Measurements from ENCODE around the gene TMEM178B. TPM values are rescaled to one million over a fixed set of nuclear protein-coding genes. Genes with fewer than 3 reads are reported as not detected.

The TMEM178B gene
- total and polyA plus RNA-seq, 12 donors, result 0.24 to 4.9 (median 2.1) TPM

DNA sequence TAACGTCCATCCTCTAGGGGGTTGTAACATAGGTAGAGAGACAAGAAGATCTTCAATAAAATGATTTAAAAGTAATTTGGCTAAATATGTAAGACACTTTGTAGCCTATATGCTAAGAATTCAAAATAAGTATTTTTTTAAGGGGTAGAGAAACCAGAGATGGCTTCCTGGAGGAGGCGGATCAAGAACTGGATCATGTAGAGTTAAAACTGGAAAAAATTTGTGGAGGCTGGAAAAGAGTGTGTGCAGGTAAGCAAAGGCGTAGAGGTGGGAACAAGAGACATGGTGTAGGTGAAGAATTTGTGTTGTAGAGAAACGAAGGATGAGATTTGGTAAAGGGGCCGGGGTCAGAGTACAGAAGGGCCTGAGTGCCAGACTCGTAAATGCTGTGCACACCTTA, 172.6 kb downstream of the TMEM178B start:
- intact Hi-C loops (cut with DNase I), result no loop called here
- no peak for DNase-seq
- no peaks in the 10 kb centered on the region for H3K36me3 ChIP-seq (replicated peaks in 1 of 2)
- WGBS, 4 donors, result 75 to 87% (median 82%) methylated on average over 6 of the region's 6 CpGs
- H3K27me3 ChIP-seq, result no peaks in the 10 kb centered on the region
- no peak overlapping the region for H3K27ac ChIP-seq
- H3K4me3 ChIP-seq, result no peak overlapping the region
- TF ChIP-seq POLR2A (IDR thresholded peaks at IDR 0.05), result no peak
- TF ChIP-seq, protein P1, sequence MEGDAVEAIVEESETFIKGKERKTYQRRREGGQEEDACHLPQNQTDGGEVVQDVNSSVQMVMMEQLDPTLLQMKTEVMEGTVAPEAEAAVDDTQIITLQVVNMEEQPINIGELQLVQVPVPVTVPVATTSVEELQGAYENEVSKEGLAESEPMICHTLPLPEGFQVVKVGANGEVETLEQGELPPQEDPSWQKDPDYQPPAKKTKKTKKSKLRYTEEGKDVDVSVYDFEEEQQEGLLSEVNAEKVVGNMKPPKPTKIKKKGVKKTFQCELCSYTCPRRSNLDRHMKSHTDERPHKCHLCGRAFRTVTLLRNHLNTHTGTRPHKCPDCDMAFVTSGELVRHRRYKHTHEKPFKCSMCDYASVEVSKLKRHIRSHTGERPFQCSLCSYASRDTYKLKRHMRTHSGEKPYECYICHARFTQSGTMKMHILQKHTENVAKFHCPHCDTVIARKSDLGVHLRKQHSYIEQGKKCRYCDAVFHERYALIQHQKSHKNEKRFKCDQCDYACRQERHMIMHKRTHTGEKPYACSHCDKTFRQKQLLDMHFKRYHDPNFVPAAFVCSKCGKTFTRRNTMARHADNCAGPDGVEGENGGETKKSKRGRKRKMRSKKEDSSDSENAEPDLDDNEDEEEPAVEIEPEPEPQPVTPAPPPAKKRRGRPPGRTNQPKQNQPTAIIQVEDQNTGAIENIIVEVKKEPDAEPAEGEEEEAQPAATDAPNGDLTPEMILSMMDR (IDR thresholded peaks at IDR 0.05), result no peak
- H3K4me1 ChIP-seq (replicated peaks in 1 of 2), result no peaks in the 10 kb centered on the region
- H3K9me3 ChIP-seq (replicated peaks in 1 of 3), result no peaks in the 10 kb centered on the region

DNA sequence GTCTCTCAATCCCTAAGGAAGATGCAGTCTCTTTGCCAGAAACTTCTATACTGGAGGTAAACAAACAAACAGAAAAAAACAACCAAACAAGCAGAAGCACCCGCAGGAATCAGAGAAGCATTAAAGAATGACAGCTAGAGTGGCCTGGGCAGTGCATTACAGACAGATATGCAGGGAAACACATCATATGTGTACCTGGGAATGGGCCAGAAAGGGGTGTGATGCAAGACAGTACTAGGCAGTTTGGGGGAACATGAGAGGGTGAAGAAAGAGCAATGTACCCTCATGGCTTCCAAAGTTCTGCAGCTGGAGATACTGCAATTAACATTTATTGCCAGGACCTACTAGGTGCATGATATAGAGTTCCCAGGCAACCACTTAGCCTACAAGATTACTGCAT, 177.3 kb downstream of the TMEM178B start:
- H3K4me3 ChIP-seq, result no peak overlapping the region
- intact Hi-C loops (cut with DNase I), result no loop called here
- TF ChIP-seq POLR2A (IDR thresholded peaks at IDR 0.05), result no peak
- TF ChIP-seq, protein P1 (IDR thresholded peaks at IDR 0.05), result no peak
- no peaks in the 10 kb centered on the region for H3K9me3 ChIP-seq (replicated peaks in 1 of 3)
- H3K4me1 ChIP-seq (replicated peaks in 1 of 2), result no peaks in the 10 kb centered on the region
- 53 to 79% (median 66%) methylated on average over 1 of the region's 1 CpG for WGBS, 4 donors
- no peaks in the 10 kb centered on the region for H3K27me3 ChIP-seq
- no peaks in the 10 kb centered on the region for H3K36me3 ChIP-seq (replicated peaks in 1 of 2)
- DNase-seq, result no peak
- no peak overlapping the region for H3K27ac ChIP-seq

DNA sequence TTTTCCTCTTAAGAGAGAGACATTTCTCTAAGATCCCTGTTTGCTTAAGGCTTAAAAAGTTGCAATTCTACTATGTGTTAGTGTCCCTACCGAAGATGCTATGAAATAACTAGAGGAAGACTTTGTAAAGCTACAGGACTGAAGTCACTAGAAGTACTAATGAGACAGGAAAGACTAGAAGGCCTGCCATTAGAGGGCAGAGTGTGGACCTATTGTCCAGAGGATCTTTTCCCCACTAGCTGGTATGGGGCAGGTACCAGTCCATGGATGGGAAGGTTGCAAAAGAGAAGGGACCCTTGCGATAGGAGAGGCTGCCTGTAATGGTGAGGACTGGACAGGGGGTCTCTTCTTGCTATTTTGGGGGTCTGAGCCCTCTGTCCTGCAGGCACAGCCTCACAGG, 178.1 kb downstream of the TMEM178B start:
- 50 to 78% (median 71%) methylated on average over 2 of the region's 2 CpGs for WGBS, 4 donors
- H3K27me3 ChIP-seq, result no peaks in the 10 kb centered on the region
- intact Hi-C loops (cut with DNase I), result no loop called here
- no peaks in the 10 kb centered on the region for H3K9me3 ChIP-seq (replicated peaks in 1 of 3)
- TF ChIP-seq POLR2A (IDR thresholded peaks at IDR 0.05), result no peak
- TF ChIP-seq, protein P1 (IDR thresholded peaks at IDR 0.05), result no peak
- H3K4me1 ChIP-seq (replicated peaks in 1 of 2), result no peaks in the 10 kb centered on the region
- H3K36me3 ChIP-seq (replicated peaks in 1 of 2), result no peaks in the 10 kb centered on the region
- no peak for DNase-seq
- no peak overlapping the region for H3K27ac ChIP-seq
- H3K4me3 ChIP-seq, result no peak overlapping the region

DNA sequence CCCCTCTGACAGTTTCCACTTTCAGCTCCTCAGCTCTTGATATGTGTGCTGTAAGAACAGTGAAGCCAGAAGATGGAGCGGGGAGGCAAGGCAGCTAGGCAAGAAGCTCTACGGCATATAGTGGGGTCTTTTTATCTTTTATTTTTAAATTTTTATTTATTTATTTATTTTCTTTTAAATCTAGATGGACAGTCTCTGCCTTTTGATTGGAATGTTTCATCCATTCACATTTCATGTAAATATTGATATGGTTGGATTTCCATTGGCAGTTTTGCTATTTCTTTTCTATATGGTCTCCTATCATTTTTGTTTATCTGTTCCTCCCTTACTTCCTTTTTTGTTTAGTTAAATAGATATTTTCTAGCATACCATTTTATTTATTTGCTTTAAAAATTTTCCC, 183.7 kb downstream of the TMEM178B start:
- H3K4me1 ChIP-seq (replicated peaks in 1 of 2), result no peaks in the 10 kb centered on the region
- no peak for DNase-seq
- TF ChIP-seq, protein P1 (IDR thresholded peaks at IDR 0.05), result no peak
- TF ChIP-seq POLR2A (IDR thresholded peaks at IDR 0.05), result no peak
- H3K36me3 ChIP-seq (replicated peaks in 1 of 2), result no peaks in the 10 kb centered on the region
- H3K27me3 ChIP-seq, result no peaks in the 10 kb centered on the region
- WGBS, 4 donors, result 67 to 79% (median 71%) methylated on average over 2 of the region's 2 CpGs
- H3K9me3 ChIP-seq (replicated peaks in 1 of 3), result peaks cover 0 to 10% (median 4%) of the 10 kb centered on the region in 3 donors
- H3K27ac ChIP-seq, result no peak overlapping the region
- no peak overlapping the region for H3K4me3 ChIP-seq
- intact Hi-C loops (cut with DNase I), result no loop called here
